ENCODE data around the gene CEP170B.

CEP170B gene

DNA sequence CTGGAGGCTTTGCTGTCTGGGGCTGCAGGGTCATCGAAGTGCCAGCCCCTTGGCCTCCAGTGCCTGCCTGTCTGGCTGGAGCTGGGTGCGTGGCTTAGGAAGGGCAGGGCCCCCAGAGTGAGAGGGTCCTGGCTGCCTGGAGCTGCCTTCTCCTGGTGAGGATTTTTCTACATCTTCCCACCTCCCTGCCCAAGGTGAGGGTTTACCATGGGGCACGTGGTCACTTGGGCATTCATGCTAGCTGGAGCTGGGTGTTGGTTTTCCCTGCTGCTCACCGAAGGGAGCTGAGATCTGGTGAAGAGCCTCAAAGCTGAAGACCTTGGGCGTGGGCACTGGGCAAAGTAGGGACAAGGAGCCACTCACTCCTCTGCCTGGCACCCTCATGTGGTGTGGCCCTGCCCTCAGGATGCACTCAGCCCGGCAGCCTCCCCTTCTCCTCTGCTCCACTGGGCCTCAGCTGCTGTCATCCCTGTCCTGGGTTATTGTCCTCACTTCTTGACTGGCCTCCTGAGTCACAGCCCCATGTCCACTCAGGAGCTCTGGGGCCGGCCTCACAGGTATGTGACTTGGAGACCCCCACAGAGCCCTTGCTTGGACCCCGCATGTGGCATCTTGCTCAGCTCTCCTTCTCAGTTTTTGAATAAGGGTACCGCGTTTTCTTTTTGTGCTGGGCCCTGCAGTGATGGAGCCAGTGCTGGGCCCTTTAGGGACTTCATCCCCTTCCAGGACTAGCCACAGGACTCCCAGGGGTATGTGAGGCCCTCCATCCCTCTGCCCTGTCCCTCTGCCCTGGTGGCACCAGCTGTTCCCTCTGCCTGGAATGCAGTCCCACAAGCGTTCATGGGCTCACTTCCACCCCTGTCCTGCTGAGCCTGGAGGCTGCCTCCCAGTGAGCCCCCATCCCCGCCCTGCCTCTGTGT, 1.6 kb downstream of the CEP170B start:
- ATAC-seq (replicated peaks; ENCODE audit: extremely low read depth, poor library complexity, severe bottlenecking) = no peak
- H3K36me3 Mint-ChIP-seq (ENCODE audit: insufficient read depth) = no peaks in the 10 kb centered on the region
- H3K27ac Mint-ChIP-seq (ENCODE audit: low read depth) = peak overlapping the region; percentile 76
- peaks cover 20% of the 10 kb centered on the region for H3K27me3 Mint-ChIP-seq
- no peak for DNase-seq (ENCODE audit: low spot score in 2 of 2)
- H3K4me1 Mint-ChIP-seq = peaks cover 7% of the 10 kb centered on the region
- H3K9me3 Mint-ChIP-seq = no peaks in the 10 kb centered on the region
- H3K4me3 Mint-ChIP-seq = peak overlapping the region; percentile 64

DNA sequence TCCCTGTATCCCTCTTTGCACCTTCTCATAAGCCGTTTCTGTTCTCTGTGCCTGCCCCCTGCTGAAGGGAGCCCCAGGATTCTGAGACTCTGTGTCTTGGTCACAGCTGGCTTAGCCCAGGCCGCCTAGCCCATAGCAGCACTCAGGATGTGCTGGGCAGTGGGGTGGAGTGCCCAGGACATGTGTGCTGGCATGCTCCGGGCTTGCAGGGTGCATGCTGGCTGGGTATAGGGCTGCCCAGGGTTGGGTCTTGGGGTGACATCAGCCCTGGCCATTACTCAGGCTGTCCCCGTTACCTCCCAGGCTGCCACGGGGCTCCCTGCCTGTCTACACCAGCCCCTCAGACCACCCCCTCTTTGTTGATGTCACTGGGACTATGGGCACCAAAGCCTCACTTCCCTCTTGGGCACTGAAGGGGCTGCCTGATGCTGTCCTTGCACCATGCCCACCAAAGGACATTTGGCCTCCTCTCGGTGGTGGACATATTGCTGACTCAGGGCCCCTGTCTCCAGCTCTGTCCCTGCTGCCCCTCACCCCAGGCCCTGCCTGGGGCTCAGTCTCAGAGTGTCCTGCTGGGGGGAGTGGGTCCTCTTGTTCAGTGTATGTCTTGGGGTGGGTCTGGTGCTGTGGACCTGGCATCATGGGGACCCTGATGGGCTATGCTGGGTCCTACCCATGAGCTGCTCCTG, 2.4 kb downstream of the CEP170B start:
- no peak for DNase-seq (ENCODE audit: low spot score in 2 of 2)
- Mint-ChIP-seq H3K4me3 (peak overlapping the region; percentile 64), H3K27me3 (peaks cover 20% of the 10 kb centered on the region), H3K36me3 (ENCODE audit: insufficient read depth) (no peaks in the 10 kb centered on the region), H3K9me3 (no peaks in the 10 kb centered on the region), H3K4me1 (peaks cover 7% of the 10 kb centered on the region), H3K27ac (ENCODE audit: low read depth) (no peak overlapping the region)
- no peak for ATAC-seq (replicated peaks; ENCODE audit: extremely low read depth, poor library complexity, severe bottlenecking)

DNA sequence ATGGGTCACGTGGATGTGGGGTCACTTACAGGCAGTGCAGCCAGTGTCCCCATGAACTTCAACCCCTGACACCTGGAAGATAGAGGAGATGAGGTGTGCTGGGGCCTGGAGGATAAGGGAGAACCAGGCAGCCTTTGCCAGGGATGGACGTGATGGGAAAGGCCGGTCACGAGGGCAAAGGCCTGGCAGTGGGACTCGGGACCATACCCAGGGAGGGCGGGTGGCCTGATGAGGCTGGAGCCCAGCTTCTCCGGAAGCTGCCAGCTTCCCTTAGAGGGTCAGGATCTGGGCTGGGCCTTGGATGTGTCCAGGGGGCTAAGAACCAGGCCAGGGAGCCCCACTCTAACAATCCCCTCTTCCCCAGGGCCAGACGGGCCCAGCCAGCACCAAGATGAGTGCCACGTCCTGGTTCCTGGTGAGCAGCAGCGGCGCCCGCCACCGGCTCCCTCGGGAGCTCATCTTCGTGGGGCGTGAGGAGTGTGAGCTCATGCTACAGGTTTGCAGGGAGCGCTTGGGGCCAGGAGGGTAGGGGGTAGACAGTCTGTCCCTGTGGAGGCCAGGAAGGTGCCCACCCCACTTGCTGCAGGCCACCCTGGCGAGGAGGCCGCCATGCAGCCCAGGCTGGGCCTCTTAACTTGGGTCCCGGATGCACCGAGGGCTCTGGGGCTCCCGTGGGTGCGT, 3.1 kb downstream of the CEP170B start:
- H3K9me3 Mint-ChIP-seq = no peaks in the 10 kb centered on the region
- H3K4me3 Mint-ChIP-seq = no peak overlapping the region
- peaks cover 20% of the 10 kb centered on the region for H3K27me3 Mint-ChIP-seq

DNA sequence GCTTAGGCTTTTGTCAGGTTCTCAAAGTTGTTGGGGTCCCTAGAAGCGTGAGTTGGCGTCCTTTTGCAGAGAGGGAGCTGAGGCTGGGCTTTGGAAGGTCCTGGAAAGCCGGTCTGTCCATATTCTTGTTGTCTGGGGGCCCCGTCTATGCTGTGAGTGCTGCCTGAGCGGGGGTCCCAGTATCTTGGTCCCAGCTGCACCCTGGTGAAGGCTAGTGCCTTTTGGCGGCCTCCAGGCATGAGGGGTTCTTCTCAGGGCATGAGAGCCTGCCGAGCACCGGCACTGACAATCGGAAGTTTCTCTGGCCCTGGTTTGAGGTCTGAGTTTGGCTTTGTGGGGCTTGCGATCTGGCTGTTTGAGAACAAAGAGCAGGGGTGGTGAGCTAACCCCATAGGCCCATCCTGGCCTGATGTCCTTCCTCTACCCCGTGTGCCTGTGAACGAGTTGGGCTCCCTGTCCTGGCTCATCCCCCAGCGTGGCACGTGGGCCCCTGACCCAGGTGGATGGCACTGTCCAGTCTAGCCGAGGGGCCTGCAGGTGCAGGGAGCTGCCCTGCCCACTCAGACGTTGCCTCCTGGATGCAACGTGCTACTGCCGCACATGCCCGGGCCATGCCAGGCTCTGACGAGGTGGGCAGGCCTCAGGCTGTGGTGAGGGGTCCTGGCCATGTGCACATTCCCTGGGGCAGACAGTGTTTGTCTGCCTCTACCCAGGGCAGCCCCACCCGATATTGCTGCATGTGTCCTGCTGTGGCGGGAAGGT, 3.9 kb downstream of the CEP170B start:
- no peak for DNase-seq (ENCODE audit: low spot score in 2 of 2)
- Mint-ChIP-seq H3K36me3 (ENCODE audit: insufficient read depth) (no peaks in the 10 kb centered on the region), H3K4me3 (no peak overlapping the region), H3K9me3 (no peaks in the 10 kb centered on the region), H3K4me1 (peaks cover 7% of the 10 kb centered on the region), H3K27me3 (peaks cover 20% of the 10 kb centered on the region), H3K27ac (ENCODE audit: low read depth) (no peak overlapping the region)
- no peak for ATAC-seq (replicated peaks; ENCODE audit: extremely low read depth, poor library complexity, severe bottlenecking)

More for the DNA sequence above, 3.1 kb downstream of the CEP170B start:
- no peak for ATAC-seq (replicated peaks; ENCODE audit: extremely low read depth, poor library complexity, severe bottlenecking)
- H3K27ac Mint-ChIP-seq (ENCODE audit: low read depth) = no peak overlapping the region
- H3K4me1 Mint-ChIP-seq = peaks cover 7% of the 10 kb centered on the region
- DNase-seq (ENCODE audit: low spot score in 2 of 2) = no peak
- no peaks in the 10 kb centered on the region for H3K36me3 Mint-ChIP-seq (ENCODE audit: insufficient read depth)

DNA sequence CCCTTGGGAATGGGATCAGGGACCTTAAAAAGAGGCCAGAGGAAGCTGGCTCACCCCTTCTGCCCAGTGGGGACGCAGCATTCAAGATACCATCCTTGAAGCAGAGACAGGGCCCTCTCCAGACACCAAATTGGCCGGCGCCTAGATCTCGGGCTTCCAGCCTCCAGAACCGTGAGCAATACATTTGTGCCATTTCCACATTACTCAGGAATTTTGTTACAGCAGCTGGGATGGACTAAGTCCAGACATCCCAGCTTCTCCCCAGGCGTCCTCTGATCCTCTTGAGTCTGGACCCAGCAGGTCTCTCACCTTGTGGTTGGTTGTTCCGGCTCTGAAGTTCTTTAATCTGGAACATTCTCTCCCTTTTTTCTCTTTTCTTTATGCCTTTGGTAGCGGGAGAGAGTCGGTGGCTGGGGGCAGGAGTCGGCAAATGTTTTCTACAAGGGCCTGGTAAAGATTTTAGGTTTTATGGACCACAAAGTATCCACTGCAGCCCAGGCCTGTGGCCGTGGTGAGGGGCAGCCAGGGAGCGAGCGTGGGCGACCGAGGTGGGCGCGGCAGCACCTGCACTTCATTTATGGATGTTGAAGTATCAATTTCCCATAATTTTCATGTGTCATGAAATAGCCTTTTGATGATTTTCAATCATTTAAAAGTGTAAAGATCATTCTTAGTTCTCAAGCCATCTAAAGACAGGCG, 4.8 kb downstream of the CEP170B start:
- Mint-ChIP-seq H3K4me1 (peaks cover 7% of the 10 kb centered on the region), H3K9me3 (no peaks in the 10 kb centered on the region), H3K27ac (ENCODE audit: low read depth) (no peak overlapping the region), H3K36me3 (ENCODE audit: insufficient read depth) (no peaks in the 10 kb centered on the region), H3K4me3 (no peak overlapping the region), H3K27me3 (peaks cover 20% of the 10 kb centered on the region)
- DNase-seq (ENCODE audit: low spot score in 2 of 2) (no peak), ATAC-seq (replicated peaks; ENCODE audit: extremely low read depth, poor library complexity, severe bottlenecking) (no peak)

DNA sequence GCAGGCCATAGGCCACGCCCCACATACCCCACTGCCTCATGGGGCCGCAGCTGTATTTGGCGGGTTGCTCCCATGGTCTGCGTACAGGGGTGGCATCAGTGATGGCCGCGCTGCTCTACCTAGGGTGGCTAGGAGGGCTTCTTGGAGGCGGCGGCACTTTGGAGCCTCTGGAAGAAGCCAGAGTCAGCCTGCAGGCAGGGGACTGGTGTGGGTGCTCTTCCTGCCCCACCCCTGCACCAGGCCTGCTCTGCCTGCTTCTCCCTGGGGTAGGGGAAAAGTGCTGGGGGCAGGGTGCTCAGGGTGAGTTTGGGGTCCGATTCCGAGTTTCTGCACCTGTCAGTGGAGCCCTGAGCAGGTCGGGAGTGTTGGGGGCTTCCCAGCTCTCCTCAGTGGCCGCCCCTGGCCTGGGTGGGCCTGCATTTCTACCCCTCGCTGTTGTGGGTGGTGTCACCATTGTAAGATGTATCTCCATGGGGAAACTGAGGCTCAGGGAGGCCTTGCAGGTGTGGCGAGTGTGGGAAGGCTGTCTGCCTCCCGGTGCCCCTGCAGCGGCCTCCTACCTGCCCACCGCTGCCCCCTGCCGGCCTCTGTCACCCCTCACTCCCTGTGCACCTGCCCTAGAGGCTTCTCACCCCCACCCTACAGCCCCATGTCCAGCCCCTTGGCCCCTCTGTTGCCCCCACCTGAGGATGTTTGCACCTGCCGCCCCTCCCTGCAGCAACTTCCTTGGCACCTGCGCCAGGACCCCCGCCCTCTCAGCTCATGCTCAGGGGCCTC, 5.5 kb downstream of the CEP170B start:
- Mint-ChIP-seq H3K27ac (ENCODE audit: low read depth) (peak overlapping the region; percentile 38), H3K9me3 (no peaks in the 10 kb centered on the region), H3K36me3 (ENCODE audit: insufficient read depth) (no peaks in the 10 kb centered on the region), H3K4me3 (no peak overlapping the region), H3K27me3 (peaks cover 20% of the 10 kb centered on the region), H3K4me1 (peaks cover 7% of the 10 kb centered on the region)
- DNase-seq (ENCODE audit: low spot score in 2 of 2) (no peak), ATAC-seq (replicated peaks; ENCODE audit: extremely low read depth, poor library complexity, severe bottlenecking) (no peak)

GRCh38 chr14:104871145-104871655, 6.1 kb downstream of the CEP170B start:
- Mint-ChIP-seq H3K27ac (ENCODE audit: low read depth) (peak overlapping the region; percentile 38), H3K9me3 (no peaks in the 10 kb centered on the region), H3K4me3 (no peak overlapping the region), H3K36me3 (ENCODE audit: insufficient read depth) (no peaks in the 10 kb centered on the region), H3K27me3 (peaks cover 20% of the 10 kb centered on the region), H3K4me1 (peaks cover 7% of the 10 kb centered on the region)
- ATAC-seq (replicated peaks; ENCODE audit: extremely low read depth, poor library complexity, severe bottlenecking) (no peak), DNase-seq (ENCODE audit: low spot score in 2 of 2) (no peak)

DNA sequence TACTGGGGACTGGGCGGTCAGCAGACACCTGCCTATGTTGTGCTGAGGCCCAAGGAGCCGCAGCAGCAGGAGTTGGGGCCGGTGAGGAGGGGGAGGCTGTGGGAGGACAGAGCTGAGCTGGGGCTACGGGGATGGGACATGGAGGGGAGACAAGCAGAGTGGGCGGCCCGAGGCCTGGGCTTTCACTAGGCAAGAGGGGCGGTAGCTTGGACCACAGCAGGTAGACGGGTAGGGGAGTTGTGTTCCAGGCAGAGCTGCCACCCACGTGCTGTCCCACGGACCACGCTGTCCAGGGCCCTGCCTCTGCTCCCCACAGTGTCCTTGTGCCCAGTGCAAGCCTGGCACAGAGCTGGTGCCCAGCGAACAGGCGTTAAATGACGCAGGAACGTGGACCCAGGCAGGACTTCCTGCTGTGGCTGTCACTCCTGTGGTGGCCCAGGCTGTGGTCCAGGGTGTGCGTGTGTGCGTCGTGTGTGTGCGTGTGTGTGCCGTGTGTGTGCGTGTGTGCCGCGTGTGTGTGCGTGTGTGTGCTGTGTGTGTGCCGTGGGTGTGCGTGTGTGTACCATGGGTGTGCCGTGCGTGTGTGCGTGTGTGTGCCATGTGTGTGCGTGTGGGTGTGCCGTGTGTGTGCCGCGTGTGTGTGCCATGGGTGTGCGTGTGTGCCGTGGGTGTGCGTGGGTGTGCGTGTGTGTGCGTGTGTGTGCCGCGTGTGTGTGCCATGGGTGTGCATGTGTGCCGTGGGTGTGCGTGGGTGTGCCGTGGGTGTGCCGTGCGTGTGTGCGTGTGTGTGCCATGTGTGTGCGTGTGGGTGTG, 6.8 kb downstream of the CEP170B start:
- peaks cover 5% of the 10 kb centered on the region for H3K4me1 Mint-ChIP-seq
- H3K4me3 Mint-ChIP-seq = no peak overlapping the region
- ATAC-seq (replicated peaks; ENCODE audit: extremely low read depth, poor library complexity, severe bottlenecking) = no peak
- H3K27ac Mint-ChIP-seq (ENCODE audit: low read depth) = peak overlapping the region; percentile 38
- H3K36me3 Mint-ChIP-seq (ENCODE audit: insufficient read depth) = no peaks in the 10 kb centered on the region
- no peak for DNase-seq (ENCODE audit: low spot score in 2 of 2)
- peaks cover 15% of the 10 kb centered on the region for H3K27me3 Mint-ChIP-seq
- H3K9me3 Mint-ChIP-seq = no peaks in the 10 kb centered on the region

- no peaks in the 10 kb centered on the region for H3K36me3 Mint-ChIP-seq (ENCODE audit: insufficient read depth)
- ATAC-seq (replicated peaks; ENCODE audit: extremely low read depth, poor library complexity, severe bottlenecking) (no peak), DNase-seq (ENCODE audit: low spot score in 2 of 2) (no peak)
- H3K9me3 Mint-ChIP-seq = no peaks in the 10 kb centered on the region
- H3K4me3 Mint-ChIP-seq = no peak overlapping the region
- H3K27ac Mint-ChIP-seq (ENCODE audit: low read depth) = no peak overlapping the region
- H3K4me1 Mint-ChIP-seq = no peaks in the 10 kb centered on the region
- H3K27me3 Mint-ChIP-seq = peaks cover 6% of the 10 kb centered on the region
Observed at GRCh38 chr14:104872469-104873341, 7.6 kb downstream of the CEP170B start.
